Tibial nerve (tissue), 3 donors: ENCODE results near the gene FLVCR1.

Experiments
- EP300 ChIP-seq, 2 donors: sonication (generic); formaldehyde crosslinking; IDR thresholded peaks; one replicate each; pipeline ENCODE4 v1.6.1; 2017; ENCODE audit warnings: antibody characterized with exemption in 2 of 2, mild to moderate bottlenecking in 1 of 2
- POLR2A ChIP-seq, 2 donors: fragments of 450-650 bp; IDR thresholded peaks; one replicate each; pipeline ENCODE4 v1.6.1; 2017; ENCODE audit warnings: antibody characterized with exemption in 2 of 2, mild to moderate bottlenecking in 2 of 2, moderate library complexity in 2 of 2

- TF ChIP-seq POLR2A (IDR thresholded peaks at IDR 0.05), result no peak
- TF ChIP-seq EP300 (IDR thresholded peaks at IDR 0.05), result no peak
These were observed 84.8 kb downstream of the FLVCR1 start for GRCh38 chr1:212942679-212943392.
